Thoracic aorta (tissue), 2 donors: ENCODE results near the gene CDC16. TPM values are rescaled to one million over a fixed set of nuclear protein-coding genes. Genes with fewer than 3 reads are reported as not detected.
A peak's percentile ranks its signal among the peaks of the same experiment; 100 is the strongest.

ENCODE experiments used
- ATAC-seq: fragments of 150-250 bp; one replicate; pipeline ENCODE4 v1.8.0; 2017; ENCODE audit warnings: low read depth; ENCODE audit not compliant: insufficient number of reproducible peaks, low FRiP score
- DNase-seq: peaks from one replicate; pipeline ENCODE4 v3.0.0-alpha.2; 2020; ENCODE audit warnings: low spot score
- H3K27ac ChIP-seq, 2 donors: fragments of 200-600 bp; sonication (generic); 1 replicate in 1 of 2; 2 replicates in 1 of 2; pipeline ENCODE4 v1.5.1; 2016; ENCODE audit warnings: mild to moderate bottlenecking in 2 of 2, moderate library complexity in 2 of 2
- H3K27me3 ChIP-seq: fragments of 200-600 bp; sonication (generic); replicated peaks from 2 replicates; pipeline ENCODE4 v1.6.0; 2016; ENCODE audit warnings: mild to moderate bottlenecking; ENCODE audit not compliant: insufficient read depth
- H3K36me3 ChIP-seq: fragments of 200-600 bp; sonication (generic); one replicate; pipeline ENCODE4 v1.5.1; 2016
- H3K4me1 ChIP-seq, 2 donors: fragments of 200-600 bp; sonication (generic); 1 replicate in 1 of 2; 2 replicates in 1 of 2; pipeline versions ENCODE4 v1.5.1 to v1.6.0; 2016; ENCODE audit warnings: low read depth in 2 of 2, mild to moderate bottlenecking in 1 of 2; ENCODE audit not compliant: control insufficient read depth in 1 of 2
- H3K4me3 ChIP-seq: fragments of 200-600 bp; sonication (generic); 2 replicates; pipeline ENCODE4 v1.5.1; 2016; ENCODE audit warnings: mild to moderate bottlenecking
- H3K9me3 ChIP-seq: fragments of 200-600 bp; sonication (generic); 2 replicates; pipeline ENCODE4 v1.5.1; 2016
- total RNA-seq, 2 donors: library from RNA; depleted of rRNA; stranded (reverse); fragments of >200 nt; gene quantifications; one replicate each; pipeline versions ENCODE4 v1.1.0 to v1.2.3, GENCODE V29; 2016
- TF ChIP-seq, protein P1 (sequence below): fragments of 200-600 bp; sonication (generic); IDR thresholded peaks from one replicate; pipeline ENCODE4 v1.5.1; 2019; ENCODE audit warnings: antibody characterized with exemption

CDC16 gene
- total RNA-seq, 2 donors from 2014 or later, result 45.4 to 73.3 TPM

DNA sequence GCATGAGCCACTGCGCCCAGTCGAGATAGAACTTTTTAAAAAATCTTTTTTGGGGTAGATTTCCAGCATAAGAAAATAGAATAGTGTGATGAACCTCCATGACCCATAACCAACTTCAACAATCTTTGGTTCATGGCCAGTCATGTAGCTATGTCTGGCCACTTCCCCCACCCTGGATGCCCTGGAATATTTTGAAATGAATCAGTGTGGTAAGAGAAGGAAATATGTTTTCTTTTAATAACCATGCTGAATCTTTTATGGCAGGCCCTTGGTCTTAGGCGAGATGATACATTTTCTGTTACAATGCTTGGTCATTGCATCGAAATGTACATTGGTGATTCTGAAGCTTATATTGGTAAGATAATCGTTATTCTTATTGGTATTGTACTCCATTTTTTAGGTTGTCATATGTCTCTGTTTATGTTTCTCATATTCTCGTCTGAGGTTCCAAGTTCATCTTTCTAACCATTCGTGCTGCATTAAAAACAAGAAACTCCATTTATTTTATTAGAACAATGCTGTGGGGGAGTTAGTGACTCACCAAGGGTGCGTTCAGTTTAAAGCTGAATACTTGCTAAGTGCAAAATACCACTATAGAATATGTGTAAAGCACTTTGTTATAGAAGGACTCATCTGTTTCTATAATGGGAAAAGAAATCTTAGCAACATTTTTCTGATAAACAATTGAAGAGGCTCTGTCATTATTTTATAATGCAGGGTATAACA lies 30.4 kb downstream of the CDC16 start:
- no peaks in the 10 kb centered on the region for H3K27me3 ChIP-seq
- no peaks in the 10 kb centered on the region for H3K9me3 ChIP-seq
- DNase-seq, result no peak
- ATAC-seq, result no peak
- H3K4me3 ChIP-seq, result no peak overlapping the region
- H3K4me1 ChIP-seq, result no peaks in the 10 kb centered on the region
- peak overlapping the region in 1 of 2 donors; percentile 52 for H3K27ac ChIP-seq
- peaks cover 58% of the 10 kb centered on the region for H3K36me3 ChIP-seq
- TF ChIP-seq, protein P1, sequence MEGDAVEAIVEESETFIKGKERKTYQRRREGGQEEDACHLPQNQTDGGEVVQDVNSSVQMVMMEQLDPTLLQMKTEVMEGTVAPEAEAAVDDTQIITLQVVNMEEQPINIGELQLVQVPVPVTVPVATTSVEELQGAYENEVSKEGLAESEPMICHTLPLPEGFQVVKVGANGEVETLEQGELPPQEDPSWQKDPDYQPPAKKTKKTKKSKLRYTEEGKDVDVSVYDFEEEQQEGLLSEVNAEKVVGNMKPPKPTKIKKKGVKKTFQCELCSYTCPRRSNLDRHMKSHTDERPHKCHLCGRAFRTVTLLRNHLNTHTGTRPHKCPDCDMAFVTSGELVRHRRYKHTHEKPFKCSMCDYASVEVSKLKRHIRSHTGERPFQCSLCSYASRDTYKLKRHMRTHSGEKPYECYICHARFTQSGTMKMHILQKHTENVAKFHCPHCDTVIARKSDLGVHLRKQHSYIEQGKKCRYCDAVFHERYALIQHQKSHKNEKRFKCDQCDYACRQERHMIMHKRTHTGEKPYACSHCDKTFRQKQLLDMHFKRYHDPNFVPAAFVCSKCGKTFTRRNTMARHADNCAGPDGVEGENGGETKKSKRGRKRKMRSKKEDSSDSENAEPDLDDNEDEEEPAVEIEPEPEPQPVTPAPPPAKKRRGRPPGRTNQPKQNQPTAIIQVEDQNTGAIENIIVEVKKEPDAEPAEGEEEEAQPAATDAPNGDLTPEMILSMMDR, result no peak

DNA sequence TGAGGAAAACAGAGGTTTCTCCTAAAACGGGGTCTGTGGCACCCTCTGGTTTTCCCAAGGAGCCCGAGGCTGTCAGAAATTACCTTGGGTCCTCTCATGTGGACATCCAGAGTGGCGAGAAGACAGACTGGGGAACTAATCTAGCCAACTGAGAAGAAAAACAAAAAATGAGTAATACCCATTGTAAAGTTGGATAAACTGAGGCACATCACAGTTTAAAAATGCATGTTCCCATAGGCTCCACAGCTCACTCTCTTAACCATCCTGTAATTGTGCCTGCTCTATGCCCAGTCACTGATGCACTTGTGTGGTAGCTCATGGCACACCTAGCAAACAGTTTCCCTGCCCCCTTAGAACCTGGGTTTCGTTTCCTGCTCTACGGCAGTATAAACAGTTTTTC lies 31.5 kb downstream of the CDC16 start:
- no peaks in the 10 kb centered on the region for H3K4me1 ChIP-seq
- no peaks in the 10 kb centered on the region for H3K27me3 ChIP-seq
- no peak for DNase-seq
- H3K36me3 ChIP-seq, result peaks cover 50% of the 10 kb centered on the region
- no peak overlapping the region for H3K4me3 ChIP-seq
- no peaks in the 10 kb centered on the region for H3K9me3 ChIP-seq
- TF ChIP-seq, protein P1, result no peak
- no peak overlapping the region for H3K27ac ChIP-seq
- ATAC-seq, result no peak

DNA sequence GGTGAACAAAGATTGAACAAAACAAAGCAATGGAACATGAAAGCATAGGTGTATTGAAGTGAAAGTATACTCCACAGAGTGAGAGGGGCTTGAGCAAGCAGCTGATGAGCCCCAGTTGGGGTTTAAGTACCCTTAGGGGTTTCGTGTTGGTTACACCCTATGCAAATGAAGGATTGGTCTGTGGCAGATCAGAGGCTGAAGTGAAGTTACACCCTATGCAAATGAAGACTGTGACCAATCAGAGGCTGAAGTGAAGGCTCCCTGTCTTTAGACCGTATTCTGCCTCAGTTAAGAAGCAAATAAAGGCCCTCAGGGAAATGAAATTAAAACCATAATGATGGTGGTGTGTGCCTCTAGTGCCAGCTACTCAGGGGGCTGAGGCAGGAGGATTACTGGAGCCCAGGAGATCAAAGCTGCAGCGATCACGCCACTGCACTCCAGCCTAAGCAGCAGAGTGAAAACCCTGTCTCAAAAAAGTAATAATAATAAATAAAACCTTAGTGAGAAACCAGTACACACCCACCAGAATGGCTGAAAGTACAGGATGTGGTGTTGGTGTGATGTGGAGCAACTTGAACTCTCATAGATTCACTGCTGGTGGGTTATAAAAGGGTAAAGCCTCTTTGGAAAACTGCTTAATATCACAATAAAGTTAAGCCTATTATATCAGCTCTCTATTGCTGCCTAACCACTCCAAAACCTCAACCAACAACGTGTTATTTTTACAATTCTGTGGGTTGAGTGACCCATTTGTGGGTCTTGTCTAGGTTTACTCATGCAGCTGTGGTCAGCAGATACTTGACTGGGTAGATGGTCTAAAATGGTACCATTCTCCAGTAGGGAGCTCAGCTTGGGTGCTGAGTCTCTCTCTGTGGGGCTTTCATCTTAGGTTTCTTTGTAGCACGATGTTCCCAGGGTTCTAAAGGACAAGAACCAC lies 33.9 kb downstream of the CDC16 start:
- no peak for ATAC-seq
- Histone ChIP-seq H3K4me1 (no peaks in the 10 kb centered on the region), H3K36me3 (peaks cover 49% of the 10 kb centered on the region), H3K27me3 (no peaks in the 10 kb centered on the region), H3K27ac (no peak overlapping the region), H3K4me3 (no peak overlapping the region), H3K9me3 (no peaks in the 10 kb centered on the region)
- TF ChIP-seq, protein P1, result no peak
- no peak for DNase-seq

DNA sequence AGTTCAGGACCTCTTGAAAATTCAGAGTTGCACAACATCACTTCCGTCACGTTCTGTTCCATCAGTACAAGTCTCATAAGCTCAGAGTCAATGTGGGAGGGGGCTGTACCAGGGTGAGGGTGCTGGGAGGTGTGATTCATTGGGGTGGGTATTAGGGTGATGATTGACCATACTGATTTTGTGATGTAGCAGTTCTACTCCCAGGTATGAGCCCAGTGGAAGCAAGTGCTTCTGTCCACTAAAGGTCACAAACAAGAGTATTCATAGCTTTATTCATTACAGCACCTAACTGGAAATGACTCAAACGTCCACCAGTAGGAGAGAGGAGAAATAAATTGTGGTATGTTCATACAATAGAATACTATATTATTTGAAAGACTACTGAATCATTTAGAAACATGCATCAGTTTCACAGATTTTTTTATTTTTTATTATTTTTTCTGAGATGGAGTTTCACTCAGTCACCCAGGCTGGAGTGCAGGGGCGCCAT lies 34.6 kb downstream of the CDC16 start:
- H3K9me3 ChIP-seq, result no peaks in the 10 kb centered on the region
- peaks cover 45% of the 10 kb centered on the region for H3K36me3 ChIP-seq
- H3K27me3 ChIP-seq, result no peaks in the 10 kb centered on the region
- no peaks in the 10 kb centered on the region for H3K4me1 ChIP-seq
- H3K4me3 ChIP-seq, result no peak overlapping the region
- H3K27ac ChIP-seq, result no peak overlapping the region
- TF ChIP-seq, protein P1, result no peak
- DNase-seq (no peak), ATAC-seq (no peak)

DNA sequence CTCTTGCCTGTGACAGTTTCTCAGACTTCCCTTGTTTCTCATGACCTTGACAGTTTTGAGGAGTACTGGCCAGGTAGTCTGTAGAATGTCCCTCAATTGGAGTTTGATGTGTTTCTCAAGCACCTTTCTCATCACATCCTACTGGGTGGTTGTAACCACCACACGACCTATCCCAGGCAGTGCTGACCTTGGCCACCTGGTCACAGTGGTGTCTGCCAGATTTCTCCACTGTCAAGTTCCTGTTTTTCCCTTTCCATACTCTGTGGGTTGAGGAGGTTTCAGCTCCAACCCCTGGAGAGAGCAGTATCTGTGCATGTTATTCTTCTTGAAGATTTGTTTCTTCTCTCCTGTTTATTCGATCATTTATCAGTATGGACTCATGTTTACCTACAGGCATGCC lies 38.3 kb downstream of the CDC16 start:
- Histone ChIP-seq H3K4me3 (no peak overlapping the region), H3K27ac (no peak overlapping the region), H3K27me3 (no peaks in the 10 kb centered on the region), H3K4me1 (no peaks in the 10 kb centered on the region), H3K9me3 (no peaks in the 10 kb centered on the region), H3K36me3 (peaks cover 31% of the 10 kb centered on the region)
- DNase-seq (no peak), ATAC-seq (no peak)
- TF ChIP-seq, protein P1, result no peak
